HG02970 (cell line): Measurements from ENCODE around the gene SMURF1.

Source experiments
- ATAC-seq: cut with Tn5 transposase; IDR thresholded peaks from one replicate; pipeline ENCODE4 v1.9.1; 2021; ENCODE audit warnings: mild to moderate bottlenecking, moderate library complexity, moderate number of reproducible peaks; ENCODE audit not compliant: unreplicated experiment, low FRiP score

The SMURF1 gene

GRCh38 chr7:98995523-98996149 is 148.3 kb downstream of the SMURF1 start:
- ATAC-seq: no peak

GRCh38 chr7:98995111-98995510 is 148.8 kb downstream of the SMURF1 start:
- no peak for ATAC-seq

DNA sequence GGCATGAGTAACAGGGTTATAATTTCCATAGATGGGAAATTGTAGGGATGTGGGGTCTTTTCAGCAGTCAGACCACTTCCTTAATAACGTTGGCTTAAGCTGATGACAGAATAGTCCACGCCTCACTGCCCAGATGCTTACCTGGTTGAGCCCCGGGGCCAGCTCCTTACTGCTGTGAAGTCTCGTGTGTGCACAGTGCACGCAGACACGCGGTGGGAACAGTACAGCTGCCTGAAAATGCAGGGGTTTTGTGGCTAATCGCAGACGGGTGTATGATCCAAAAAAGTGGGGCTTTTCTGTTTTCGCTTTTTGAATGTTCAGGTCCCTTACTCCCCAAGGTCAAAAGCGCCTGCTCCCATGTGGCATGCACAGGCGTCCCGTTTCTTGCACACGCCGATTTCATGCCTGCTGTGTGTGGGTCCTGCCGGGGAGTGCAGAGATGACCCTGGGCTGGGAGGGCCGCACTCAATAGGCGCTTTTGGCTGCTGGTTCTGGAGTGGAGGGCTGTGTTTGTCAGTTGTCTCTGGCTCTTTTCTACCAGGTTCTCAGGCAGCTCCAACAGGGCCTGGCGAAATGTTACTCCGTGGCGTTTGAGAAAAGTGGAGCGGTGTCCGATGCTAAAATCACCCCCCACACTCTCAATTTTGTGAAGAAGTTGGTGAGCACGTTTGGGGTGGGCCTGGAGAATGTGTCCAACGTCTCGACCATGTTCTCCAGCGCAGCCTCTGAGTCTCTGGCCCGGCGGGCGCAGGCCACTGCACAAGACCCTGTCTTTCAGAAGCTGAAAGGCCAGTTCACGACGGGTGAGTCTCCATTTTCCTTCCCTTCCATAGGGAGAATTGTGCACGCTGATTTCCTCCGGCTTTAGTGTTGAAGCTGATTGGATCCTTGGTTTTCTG is 149.6 kb downstream of the SMURF1 start:
- no peak for ATAC-seq

DNA sequence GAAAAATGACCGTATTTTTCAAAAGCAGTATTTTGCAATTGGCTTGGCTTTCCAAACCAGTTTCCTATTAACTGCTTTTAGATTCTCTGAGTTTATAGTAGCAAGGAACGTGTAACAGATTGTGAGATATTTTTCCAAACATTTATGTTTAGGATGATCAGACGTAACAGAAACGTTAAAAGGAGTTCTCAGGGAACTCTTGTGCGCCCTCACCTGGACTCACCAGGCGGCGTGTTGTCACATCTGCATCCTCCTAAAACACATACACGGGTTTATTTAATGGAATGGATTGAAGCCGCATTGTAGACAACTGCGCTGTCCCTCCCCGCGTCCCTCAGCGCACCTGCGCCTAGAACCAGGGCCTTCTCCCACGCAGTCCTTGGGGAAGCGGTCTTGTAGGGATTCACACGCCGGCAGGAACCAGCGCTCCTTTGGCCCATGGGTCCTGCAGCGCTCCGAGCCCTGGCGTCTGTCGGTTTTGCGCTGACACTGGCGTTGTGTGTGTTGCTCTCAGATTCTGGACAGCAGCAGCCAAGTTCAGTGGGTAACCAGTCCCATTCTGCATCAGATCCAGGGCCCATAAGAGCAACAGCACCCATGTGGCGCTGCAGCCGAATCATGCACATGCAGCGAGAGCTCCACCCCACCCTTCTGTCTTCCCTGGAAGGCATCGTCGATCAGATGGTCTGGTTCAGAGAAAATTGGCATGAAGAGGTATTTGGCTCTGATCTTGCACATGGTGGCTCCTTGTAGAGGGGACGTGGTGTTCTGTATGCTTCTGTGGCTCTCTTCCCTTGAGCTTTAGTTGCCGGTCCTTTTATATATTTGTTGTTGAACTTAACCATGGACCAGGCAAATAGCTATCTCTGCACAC is 150.6 kb downstream of the SMURF1 start:
- ATAC-seq: no peak

- no peak for ATAC-seq
Observed at GRCh38 chr7:98992076-98992475, 151.8 kb downstream of the SMURF1 start.

DNA sequence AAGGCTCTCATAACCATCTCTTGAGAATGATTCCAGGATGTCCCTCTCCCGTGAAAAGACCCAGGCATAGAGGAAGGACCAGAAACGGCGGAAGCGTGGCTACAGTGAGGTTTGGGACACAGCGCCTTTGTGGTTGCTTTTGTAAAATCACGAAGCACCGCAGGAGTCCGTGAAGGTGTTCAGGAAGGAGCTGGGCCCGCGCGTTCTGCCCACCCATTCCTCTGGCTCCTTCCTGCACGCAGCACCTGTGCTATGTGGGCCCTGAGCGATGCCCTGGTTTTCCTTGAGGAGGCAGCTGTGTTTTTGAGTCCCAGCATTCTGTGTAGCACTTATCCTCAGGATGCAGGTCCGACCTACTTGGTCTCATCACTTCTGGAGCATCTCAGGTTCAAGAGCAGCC is 152.8 kb downstream of the SMURF1 start:
- ATAC-seq: no peak

DNA sequence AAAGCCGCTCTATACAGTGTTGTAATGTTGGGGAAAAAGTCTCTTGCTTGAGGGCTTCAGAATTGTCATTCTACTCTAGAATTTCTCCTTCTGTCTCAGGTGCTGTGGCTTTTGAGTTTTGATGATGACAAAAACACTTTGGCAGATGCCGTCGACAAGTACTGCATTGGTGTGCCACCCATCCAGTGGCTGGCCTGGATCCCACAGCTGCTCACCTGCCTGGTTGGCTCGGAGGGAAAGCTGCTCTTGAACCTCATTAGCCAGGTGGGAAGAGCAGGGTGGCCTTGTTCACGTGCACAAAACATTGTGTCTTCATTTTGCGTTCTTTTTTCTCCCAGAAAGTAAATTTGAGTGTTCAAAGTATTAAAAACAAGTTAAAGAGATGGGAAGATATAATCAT is 153.6 kb downstream of the SMURF1 start:
- ATAC-seq: no peak

DNA sequence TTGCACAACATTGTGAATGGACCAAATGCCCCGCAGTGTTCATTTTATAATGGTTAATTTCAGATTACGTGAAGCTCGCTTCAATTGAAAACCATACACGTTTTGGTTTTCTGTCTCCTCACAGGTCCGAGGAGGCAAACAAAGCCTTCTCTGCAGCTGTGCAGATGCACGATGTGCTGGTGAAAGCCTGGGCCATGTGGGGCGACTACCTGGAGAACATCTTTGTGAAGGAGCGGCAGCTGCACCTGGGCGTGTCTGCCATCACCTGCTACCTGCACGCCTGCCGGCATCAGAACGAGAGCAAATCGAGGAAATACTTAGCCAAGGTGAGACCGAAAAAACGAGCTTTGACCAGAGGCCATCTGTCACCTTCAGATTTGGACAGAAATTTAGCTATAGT is 155.3 kb downstream of the SMURF1 start:
- no peak for ATAC-seq

DNA sequence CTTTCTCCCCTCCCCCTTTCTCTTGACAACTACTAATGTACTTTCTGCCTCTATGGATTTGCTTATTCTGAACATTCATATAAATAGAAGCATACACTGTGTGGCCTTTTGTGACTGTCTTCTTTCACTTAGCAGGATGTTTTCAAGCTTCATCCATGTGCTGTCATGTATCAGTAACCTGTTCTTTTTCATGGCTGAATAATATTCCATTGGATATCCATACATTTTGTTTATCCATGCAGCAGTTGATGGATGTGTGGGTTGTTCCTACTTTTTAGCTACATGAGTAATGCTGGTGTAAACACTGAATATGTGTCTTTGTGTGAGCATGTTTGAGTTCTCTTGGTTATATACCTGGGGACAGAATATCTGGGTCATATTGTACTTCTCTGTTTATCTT is 158.0 kb downstream of the SMURF1 start:
- ATAC-seq: no peak

GRCh38 chr7:98985406-98985805 is 158.5 kb downstream of the SMURF1 start:
- no peak for ATAC-seq

GRCh38 chr7:98984126-98984525 is 159.8 kb downstream of the SMURF1 start:
- ATAC-seq: no peak

- no peak for ATAC-seq
Observed at GRCh38 chr7:98982686-98983085, 161.2 kb downstream of the SMURF1 start.

DNA sequence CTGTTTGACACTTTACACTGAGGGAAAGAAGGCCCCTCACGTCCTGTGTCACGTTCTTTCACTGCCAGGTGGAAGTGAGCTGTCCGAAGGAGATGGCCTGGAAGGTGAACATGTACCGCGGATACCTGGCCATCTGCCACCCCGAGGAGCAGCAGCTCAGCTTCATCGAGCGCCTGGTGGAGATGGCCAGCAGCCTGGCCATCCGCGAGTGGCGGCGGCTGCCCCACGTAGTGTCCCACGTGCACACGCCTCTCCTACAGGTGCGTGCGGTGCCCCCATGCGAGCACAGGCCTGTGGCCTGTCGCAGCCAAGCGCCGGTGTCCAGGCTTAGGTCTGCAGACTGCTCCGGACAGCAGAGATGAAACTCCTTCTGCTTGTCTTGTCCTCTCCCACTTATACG is 162.2 kb downstream of the SMURF1 start:
- ATAC-seq: no peak

DNA sequence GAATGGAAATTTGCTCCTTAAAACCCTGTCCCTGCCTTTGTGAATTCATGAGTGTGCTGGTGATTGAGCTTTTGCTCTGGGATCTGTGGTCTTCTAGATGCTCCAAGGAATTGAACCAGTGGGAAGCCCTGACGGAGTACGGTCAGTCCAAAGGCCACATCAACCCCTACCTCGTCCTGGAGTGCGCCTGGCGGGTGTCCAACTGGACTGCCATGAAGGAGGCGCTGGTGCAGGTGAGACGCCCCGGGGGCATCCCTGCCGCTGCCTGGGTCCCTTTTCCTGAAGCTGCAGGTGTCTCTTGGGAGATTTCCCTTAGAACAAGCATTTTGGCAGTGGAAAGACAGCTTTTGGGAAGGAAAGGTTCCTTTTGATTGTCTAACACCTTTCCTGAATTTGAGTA is 165.2 kb downstream of the SMURF1 start:
- no peak for ATAC-seq
